AG09309 (cell line): ENCODE measurements around the gene SPRED3.
A peak's percentile ranks its signal among the peaks of the same experiment; 100 is the strongest.

ENCODE experiments used
- DNase-seq: peaks from one replicate; pipeline ENCODE4 v3.0.0-alpha.2; 2010; ENCODE audit warnings: low read depth
- H3K4me3 ChIP-seq: 2 replicates; pipeline ENCODE4 v1.5.1; 2011; ENCODE audit warnings: mild to moderate bottlenecking, low read depth, low read length, moderate library complexity; ENCODE audit not compliant: control insufficient read depth
- CTCF ChIP-seq: IDR thresholded peaks from 2 replicates; pipeline ENCODE4 v1.5.1; 2011; ENCODE audit warnings: mild to moderate bottlenecking, low read depth, low read length, inconsistent platforms; ENCODE audit not compliant: insufficient read depth, control insufficient read depth; ENCODE audit errors: missing control alignments

Gene SPRED3

GRCh38 chr19:38355728-38356725, 32.5 kb upstream of the SPRED3 start:
- H3K4me3 ChIP-seq = no peak overlapping the region
- no peak for TF ChIP-seq CTCF
- no peak for DNase-seq

GRCh38 chr19:38358071-38358470, 30.4 kb upstream of the SPRED3 start:
- no peak overlapping the region for H3K4me3 ChIP-seq
- no peak for DNase-seq
- TF ChIP-seq CTCF = no peak

- TF ChIP-seq CTCF = no peak
- no peak overlapping the region for H3K4me3 ChIP-seq
- no peak for DNase-seq
These were observed 29.1 kb upstream of the SPRED3 start for GRCh38 chr19:38359242-38360021.

GRCh38 chr19:38360351-38360750, 28.1 kb upstream of the SPRED3 start:
- DNase-seq = no peak
- no peak overlapping the region for H3K4me3 ChIP-seq
- no peak for TF ChIP-seq CTCF

- no peak for TF ChIP-seq CTCF
- H3K4me3 ChIP-seq = peak overlapping the region; percentile 70
- DNase-seq = no peak
These were observed 27.5 kb upstream of the SPRED3 start for GRCh38 chr19:38360839-38361631.

GRCh38 chr19:38361633-38362075, 26.8 kb upstream of the SPRED3 start:
- DNase-seq = no peak
- H3K4me3 ChIP-seq = peak overlapping the region; percentile 70
- peak; percentile 20 for TF ChIP-seq CTCF
